NOMO-1 treated with dmso at 0.1 percent for 144 hours (cell line): ENCODE measurements around the gene HSF2BP.
"Not testable (repeated sequence)": the region's sequence is repeated elsewhere in the genome, so short reads cannot be mapped to it uniquely, and the experiment has no call there.

Experiments
- DNase-seq: peaks from one replicate; lab custom pipeline; 2025; ENCODE audit not compliant: unreplicated experiment; lab: John Stamatoyannopoulos, UW

Gene HSF2BP

GRCh38 chr21:43623588-43623987, 35.7 kb downstream of the HSF2BP start:
- DNase-seq = no peak

- no peak for DNase-seq
These were observed 36.5 kb downstream of the HSF2BP start for GRCh38 chr21:43622796-43623195.

GRCh38 chr21:43619856-43620255, 39.4 kb downstream of the HSF2BP start:
- no peak for DNase-seq

GRCh38 chr21:43619344-43619743, 39.9 kb downstream of the HSF2BP start:
- no peak for DNase-seq

- DNase-seq = no peak
These were observed 40.3 kb downstream of the HSF2BP start for GRCh38 chr21:43618940-43619339.

GRCh38 chr21:43616861-43617260, 42.4 kb downstream of the HSF2BP start:
- DNase-seq = not testable (repeated sequence)

- no peak for DNase-seq
These were observed 44.4 kb downstream of the HSF2BP start for GRCh38 chr21:43614839-43615238.

GRCh38 chr21:43613755-43614638, 45.3 kb downstream of the HSF2BP start:
- no peak for DNase-seq

- peak; percentile 20 for DNase-seq
These were observed 47.5 kb downstream of the HSF2BP start for GRCh38 chr21:43611598-43612369.

GRCh38 chr21:43609501-43610340, 49.6 kb downstream of the HSF2BP start:
- DNase-seq = no peak

- DNase-seq = no peak
These were observed 50.6 kb downstream of the HSF2BP start for GRCh38 chr21:43608664-43609063.

GRCh38 chr21:43608225-43608624, 51.1 kb downstream of the HSF2BP start:
- DNase-seq = no peak

GRCh38 chr21:43605320-43606215, 53.7 kb downstream of the HSF2BP start:
- no peak for DNase-seq

- no peak for DNase-seq
These were observed 54.6 kb downstream of the HSF2BP start for GRCh38 chr21:43604505-43605204.

GRCh38 chr21:43603641-43604504, 55.4 kb downstream of the HSF2BP start:
- DNase-seq = no peak

- DNase-seq = no peak
These were observed 56.1 kb downstream of the HSF2BP start for GRCh38 chr21:43603233-43603626.

- no peak for DNase-seq
These were observed 56.7 kb downstream of the HSF2BP start for GRCh38 chr21:43602266-43603232.
